T-helper 2 cell treated with Interferon-gamma antibody and Interleukin-4, amounts not matched to agents 5 μg/mL and 100 μg/mL, for 36 hours (primary cell): ENCODE measurements around the gene GNAQ.

ENCODE experiments used
- DNase-seq: peaks from one replicate; pipeline ENCODE4 v3.0.0; 2021; ENCODE audit warnings: low spot score
- H3K27ac Mint-ChIP-seq: one replicate; pipeline ENCODE4 v1.8.0; 2021; ENCODE audit warnings: mild to moderate bottlenecking, mixed read lengths
- H3K27me3 Mint-ChIP-seq: one replicate; pipeline ENCODE4 v1.8.0; 2021; ENCODE audit warnings: low read depth, mixed read lengths
- H3K36me3 Mint-ChIP-seq: one replicate; pipeline ENCODE4 v1.8.0; 2021; ENCODE audit warnings: low read depth, mixed read lengths
- H3K4me1 Mint-ChIP-seq: one replicate; pipeline ENCODE4 v1.8.0; 2021; ENCODE audit warnings: low read depth, mixed read lengths
- H3K4me3 Mint-ChIP-seq: one replicate; pipeline ENCODE4 v1.8.0; 2022; ENCODE audit warnings: mild to moderate bottlenecking, moderate library complexity, mixed read lengths
- H3K9me3 Mint-ChIP-seq: one replicate; pipeline ENCODE4 v1.8.0; 2021; ENCODE audit warnings: mixed read lengths

Gene GNAQ

GRCh38 chr9:77901771-77902170, 129.8 kb downstream of the GNAQ start:
- Mint-ChIP-seq H3K4me3 (no peak overlapping the region), H3K36me3 (peaks cover 33% of the 10 kb centered on the region), H3K27me3 (no peaks in the 10 kb centered on the region), H3K9me3 (no peaks in the 10 kb centered on the region), H3K4me1 (peaks cover 62% of the 10 kb centered on the region), H3K27ac (no peak overlapping the region)
- DNase-seq = no peak

GRCh38 chr9:77901018-77901417, 130.6 kb downstream of the GNAQ start:
- Mint-ChIP-seq H3K27me3 (no peaks in the 10 kb centered on the region), H3K36me3 (peaks cover 36% of the 10 kb centered on the region), H3K4me3 (peak overlapping the region; percentile 2), H3K4me1 (peaks cover 63% of the 10 kb centered on the region), H3K9me3 (no peaks in the 10 kb centered on the region), H3K27ac (peak overlapping the region; percentile 29)
- DNase-seq = no peak

DNA sequence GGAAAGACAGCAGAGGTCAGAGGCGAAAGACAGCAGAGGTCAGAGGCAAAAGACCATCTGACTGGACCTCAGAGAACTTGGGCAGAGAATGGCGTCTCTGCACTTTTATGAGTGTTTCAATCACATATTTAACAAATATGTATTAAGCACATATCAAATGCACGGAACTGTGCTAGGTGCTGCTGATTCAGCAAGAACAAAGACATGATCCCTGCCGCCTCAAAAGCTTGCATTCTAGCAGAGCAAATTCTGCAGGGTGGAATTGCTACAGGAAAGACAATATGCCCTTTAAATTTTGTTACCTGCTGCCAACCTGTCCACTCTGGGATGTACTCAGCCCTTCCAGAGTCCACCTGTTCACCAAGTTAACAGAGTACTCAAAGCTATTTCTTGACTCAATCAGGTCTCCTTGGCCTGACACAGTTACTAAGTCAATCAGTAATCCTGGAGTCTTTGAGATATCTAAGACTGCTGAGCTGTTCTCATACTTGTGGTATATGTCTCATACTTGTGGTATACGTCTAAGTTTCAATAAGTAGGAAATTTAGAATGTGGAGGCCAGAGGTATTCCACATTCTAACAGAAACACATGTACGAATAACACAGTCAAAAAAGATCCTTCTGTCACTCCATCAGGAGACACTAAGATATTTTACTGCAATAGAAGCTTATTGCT, 131.8 kb downstream of the GNAQ start:
- Mint-ChIP-seq H3K36me3 (peaks cover 36% of the 10 kb centered on the region), H3K27ac (no peak overlapping the region), H3K27me3 (no peaks in the 10 kb centered on the region), H3K4me1 (peaks cover 60% of the 10 kb centered on the region), H3K4me3 (no peak overlapping the region), H3K9me3 (no peaks in the 10 kb centered on the region)
- no peak for DNase-seq

DNA sequence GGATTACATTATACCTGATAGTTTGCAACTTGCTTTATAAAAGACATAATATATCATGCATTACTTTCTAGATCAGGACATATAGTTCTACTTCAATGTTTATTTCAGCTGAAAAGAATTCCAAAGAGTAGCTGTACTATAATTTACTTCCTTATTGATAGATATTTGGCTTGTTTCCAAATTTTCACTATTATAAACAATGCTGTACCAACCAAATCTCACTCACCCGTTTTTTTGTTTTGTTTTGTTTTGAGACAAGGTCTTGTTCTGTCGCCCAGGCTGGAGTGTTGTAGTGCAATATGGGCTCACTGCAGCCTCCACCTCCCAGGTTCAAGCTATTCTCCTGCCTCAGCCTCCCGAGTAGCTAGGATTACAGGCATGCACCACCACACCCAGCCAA, 132.7 kb downstream of the GNAQ start:
- Mint-ChIP-seq H3K4me3 (no peak overlapping the region), H3K27ac (no peak overlapping the region), H3K27me3 (no peaks in the 10 kb centered on the region), H3K9me3 (no peaks in the 10 kb centered on the region), H3K4me1 (peaks cover 54% of the 10 kb centered on the region), H3K36me3 (peaks cover 33% of the 10 kb centered on the region)
- DNase-seq = no peak

DNA sequence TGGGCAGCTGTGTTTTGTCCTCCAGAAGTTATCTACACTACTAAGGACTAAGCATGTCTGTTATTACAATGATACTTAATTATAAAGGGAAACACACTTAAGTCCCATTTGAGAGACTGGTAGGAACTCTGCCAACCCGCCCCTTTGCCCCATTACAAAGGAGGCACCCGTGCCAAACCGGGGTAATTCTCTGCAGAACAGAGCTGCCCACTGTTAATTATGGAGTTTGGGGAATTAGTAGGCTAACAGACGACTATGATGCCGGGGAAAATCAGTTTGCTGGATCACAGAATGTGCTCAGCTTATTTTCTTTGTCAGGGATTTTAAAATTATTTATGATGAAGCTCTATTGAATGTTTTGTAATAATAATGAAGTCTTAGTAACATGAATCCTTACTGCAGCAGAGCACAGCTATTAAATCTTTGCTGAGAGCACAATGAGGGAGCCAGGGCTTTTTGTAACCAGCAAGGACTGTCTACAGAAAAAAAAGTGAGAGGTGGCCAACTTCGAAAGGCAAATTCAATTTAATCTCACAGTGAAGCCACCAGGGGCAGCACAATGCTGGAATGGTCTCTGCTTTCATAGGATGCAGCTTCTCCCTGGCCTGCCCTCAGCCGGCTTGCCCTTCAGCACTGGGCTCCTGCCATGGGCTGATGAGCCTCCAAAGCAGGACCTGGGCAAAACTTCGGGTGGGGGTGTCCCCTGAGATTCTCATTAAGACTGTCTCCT, 134.5 kb downstream of the GNAQ start:
- Mint-ChIP-seq H3K27me3 (no peaks in the 10 kb centered on the region), H3K4me1 (peaks cover 55% of the 10 kb centered on the region), H3K9me3 (no peaks in the 10 kb centered on the region), H3K27ac (no peak overlapping the region), H3K36me3 (peaks cover 44% of the 10 kb centered on the region), H3K4me3 (no peak overlapping the region)
- DNase-seq = no peak

GRCh38 chr9:77896269-77896937, 135.2 kb downstream of the GNAQ start:
- peaks cover 43% of the 10 kb centered on the region for H3K36me3 Mint-ChIP-seq

GRCh38 chr9:77893706-77894105, 137.9 kb downstream of the GNAQ start:
- no peaks in the 10 kb centered on the region for H3K27me3 Mint-ChIP-seq
- no peaks in the 10 kb centered on the region for H3K9me3 Mint-ChIP-seq
- H3K27ac Mint-ChIP-seq = no peak overlapping the region
- DNase-seq = no peak
- peaks cover 37% of the 10 kb centered on the region for H3K36me3 Mint-ChIP-seq
- no peak overlapping the region for H3K4me3 Mint-ChIP-seq
- H3K4me1 Mint-ChIP-seq = peaks cover 40% of the 10 kb centered on the region

More at GRCh38 chr9:77896269-77896937, 135.2 kb downstream of the GNAQ start:
- Mint-ChIP-seq H3K27ac (no peak overlapping the region), H3K4me1 (peaks cover 54% of the 10 kb centered on the region), H3K9me3 (no peaks in the 10 kb centered on the region), H3K27me3 (no peaks in the 10 kb centered on the region), H3K4me3 (no peak overlapping the region)
- DNase-seq = no peak

- Mint-ChIP-seq H3K27ac (no peak overlapping the region), H3K4me3 (no peak overlapping the region), H3K36me3 (peaks cover 34% of the 10 kb centered on the region)
Measured at GRCh38 chr9:77892955-77893514, 138.6 kb downstream of the GNAQ start.

DNA sequence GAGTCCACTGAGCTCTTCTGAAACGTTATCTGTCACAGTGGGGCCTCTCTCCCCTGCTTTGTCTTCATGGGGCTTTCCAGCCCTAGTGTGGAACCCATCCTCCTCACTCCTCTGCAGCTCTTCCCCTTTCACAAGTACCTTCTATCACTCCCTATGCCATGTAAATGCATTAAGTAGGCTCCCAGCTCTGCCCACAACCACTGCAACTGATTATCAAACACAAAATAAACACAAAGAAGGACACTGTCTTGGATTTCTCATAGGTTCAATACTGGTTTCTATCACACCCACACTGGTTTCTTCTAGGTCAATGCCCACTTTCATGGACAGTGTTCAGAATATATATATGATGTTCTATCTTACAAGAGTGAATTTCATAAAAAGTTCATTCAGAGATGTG, 139.4 kb downstream of the GNAQ start:
- peaks cover 33% of the 10 kb centered on the region for H3K4me1 Mint-ChIP-seq
- H3K9me3 Mint-ChIP-seq = no peaks in the 10 kb centered on the region
- no peak for DNase-seq
- H3K36me3 Mint-ChIP-seq = peaks cover 34% of the 10 kb centered on the region
- peak overlapping the region; percentile 5 for H3K27ac Mint-ChIP-seq
- no peak overlapping the region for H3K4me3 Mint-ChIP-seq
- H3K27me3 Mint-ChIP-seq = no peaks in the 10 kb centered on the region

More at GRCh38 chr9:77892955-77893514, 138.6 kb downstream of the GNAQ start:
- DNase-seq = no peak
- Mint-ChIP-seq H3K27me3 (no peaks in the 10 kb centered on the region), H3K4me1 (peaks cover 37% of the 10 kb centered on the region), H3K9me3 (no peaks in the 10 kb centered on the region)

DNA sequence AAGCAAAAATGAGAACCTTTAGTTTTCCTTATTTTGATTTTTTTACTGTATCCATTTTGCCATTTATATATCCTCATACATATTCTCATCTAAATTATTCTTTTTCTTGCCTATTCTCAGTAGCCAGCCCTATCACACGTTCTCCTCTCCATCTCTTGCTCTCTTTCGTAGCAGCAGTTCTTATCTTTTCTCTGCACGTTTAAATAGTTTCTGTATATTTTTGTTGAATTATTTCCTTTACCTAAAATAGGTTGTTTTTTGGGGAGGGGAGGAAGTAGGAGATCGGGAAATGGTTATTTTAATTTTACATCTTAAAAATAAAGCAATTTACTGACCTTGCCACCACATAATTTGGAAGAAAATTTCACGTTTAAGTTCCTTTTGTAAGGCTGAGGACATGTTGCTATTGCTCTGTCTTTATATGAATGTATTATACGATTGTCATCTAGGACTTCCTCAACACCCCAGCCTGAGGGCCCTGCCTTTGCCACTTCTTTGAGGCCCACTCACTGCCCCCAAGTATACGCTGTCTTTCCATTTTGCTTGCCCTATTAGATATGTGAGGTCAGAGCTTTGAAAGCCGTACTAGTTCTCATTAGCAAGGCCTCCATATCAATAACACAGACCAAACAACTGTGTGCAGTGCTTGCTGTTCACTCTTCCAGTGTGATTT, 140.3 kb downstream of the GNAQ start:
- Mint-ChIP-seq H3K27me3 (no peaks in the 10 kb centered on the region), H3K36me3 (peaks cover 32% of the 10 kb centered on the region), H3K27ac (no peak overlapping the region), H3K9me3 (no peaks in the 10 kb centered on the region), H3K4me1 (peaks cover 29% of the 10 kb centered on the region), H3K4me3 (no peak overlapping the region)
- DNase-seq = no peak

DNA sequence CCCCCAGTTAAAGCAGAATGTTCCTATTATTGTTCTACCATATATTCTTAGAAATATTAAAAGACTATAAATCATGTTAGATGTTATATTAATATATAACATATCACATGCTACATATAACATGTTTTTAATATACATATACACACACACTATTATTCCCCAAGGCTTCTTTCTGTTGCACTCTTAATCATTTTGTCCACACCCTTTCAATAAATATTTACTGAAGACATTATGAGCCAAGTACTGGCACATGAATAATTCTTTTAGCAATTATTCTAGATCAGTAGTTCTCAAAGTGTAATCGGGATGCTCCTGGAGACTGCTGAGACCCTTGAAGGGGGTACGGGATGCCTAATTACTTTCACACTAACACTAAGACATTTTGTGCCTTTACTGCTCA, 143.9 kb downstream of the GNAQ start:
- H3K4me1 Mint-ChIP-seq = peaks cover 46% of the 10 kb centered on the region
- no peak overlapping the region for H3K27ac Mint-ChIP-seq
- peaks cover 27% of the 10 kb centered on the region for H3K36me3 Mint-ChIP-seq
- no peaks in the 10 kb centered on the region for H3K9me3 Mint-ChIP-seq
- no peak for DNase-seq
- H3K27me3 Mint-ChIP-seq = no peaks in the 10 kb centered on the region
- no peak overlapping the region for H3K4me3 Mint-ChIP-seq

DNA sequence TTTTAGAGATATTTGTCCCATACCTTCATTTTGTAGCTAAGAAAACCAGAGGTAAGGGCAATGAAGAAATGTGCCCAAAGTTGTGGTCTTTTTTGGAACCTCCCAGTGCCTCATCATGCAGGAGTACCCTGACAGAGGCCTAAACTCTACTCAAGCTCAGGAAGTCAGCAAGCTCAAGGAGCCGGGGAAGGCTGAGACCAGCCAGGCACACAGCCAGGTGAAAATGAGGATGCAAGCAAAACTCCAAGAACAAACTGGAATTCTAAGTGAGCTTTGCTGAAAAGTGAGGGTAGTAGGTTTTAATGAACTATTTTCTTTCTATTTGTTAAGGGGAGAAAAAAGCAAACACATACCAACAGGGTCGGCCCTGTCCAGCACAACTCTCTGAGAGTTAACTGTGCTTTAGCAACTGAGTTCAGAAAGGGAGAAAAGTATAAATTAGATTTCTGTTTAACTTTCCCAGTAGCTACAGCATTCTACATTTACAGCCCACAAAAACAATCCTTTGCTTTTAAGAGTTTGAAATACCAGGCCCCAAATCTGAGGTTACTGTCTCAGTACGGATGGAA, 146.4 kb downstream of the GNAQ start:
- no peaks in the 10 kb centered on the region for H3K9me3 Mint-ChIP-seq

More for the DNA sequence above, 146.4 kb downstream of the GNAQ start:
- H3K27ac Mint-ChIP-seq = no peak overlapping the region
- peaks cover 19% of the 10 kb centered on the region for H3K36me3 Mint-ChIP-seq
- peaks cover 42% of the 10 kb centered on the region for H3K4me1 Mint-ChIP-seq
- DNase-seq = no peak
- no peak overlapping the region for H3K4me3 Mint-ChIP-seq
- no peaks in the 10 kb centered on the region for H3K27me3 Mint-ChIP-seq
